GM13977 (cell line): Measurements from ENCODE around the gene RTL10.

Experiments
- DNase-seq: peaks from one replicate; pipeline ENCODE4 v3.0.0; 2012; ENCODE audit warnings: low spot score
- in situ Hi-C: fragments of 300-500 bp; cut with MboI; formaldehyde crosslinking; loops from one replicate; pipeline ENCODE4 v1.12.0; 2022; ENCODE audit warnings: low sequenced_read_pairs, low pct_unique_long_range_greater_than_20kb, mixed read lengths, inconsistent platforms; ENCODE audit not compliant: unreplicated experiment
- TF ChIP-seq, protein P1 (sequence below): IDR thresholded peaks from 2 replicates; pipeline ENCODE4 v1.5.1; 2012; ENCODE audit warnings: mild to moderate bottlenecking, control low read depth; ENCODE audit not compliant: insufficient read depth; ENCODE audit errors: extremely low read depth, missing control alignments

The RTL10 gene

DNA sequence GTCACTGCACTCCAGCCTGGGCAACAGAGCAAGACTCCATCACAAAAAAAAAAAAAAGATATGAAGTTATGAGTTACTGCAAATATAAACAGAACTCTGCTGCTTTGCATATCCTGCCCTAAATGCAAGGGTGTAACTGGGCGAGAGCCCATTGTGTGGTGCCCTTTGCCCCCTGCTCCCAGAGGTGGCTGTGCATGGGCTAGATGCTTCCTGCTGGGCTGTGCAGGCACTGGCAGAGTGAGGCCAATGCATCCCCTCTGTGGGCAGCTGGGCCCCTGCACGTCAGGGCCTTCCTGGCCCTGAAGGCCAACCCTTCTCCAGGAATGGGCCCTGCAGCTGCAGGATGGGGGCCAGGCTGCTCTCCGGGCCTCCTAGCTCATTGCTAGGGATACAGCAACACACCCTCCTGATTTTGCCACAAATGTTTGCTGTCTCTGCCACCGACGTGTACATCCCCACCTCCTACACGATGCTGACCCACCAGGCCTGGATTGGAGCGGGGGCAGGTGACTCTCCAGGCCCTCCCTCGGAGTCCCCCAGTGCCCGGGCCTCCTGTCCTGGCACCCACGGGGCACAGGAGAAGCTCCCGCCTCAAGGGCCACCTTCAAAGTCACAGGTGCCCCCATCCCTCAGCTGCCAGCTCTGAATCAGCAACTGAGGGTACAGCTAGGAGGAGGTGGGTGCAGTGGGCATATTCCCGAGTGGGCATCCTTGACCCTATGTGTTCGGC is 46.2 kb upstream of the RTL10 start:
- no peak for DNase-seq
- TF ChIP-seq, protein P1, sequence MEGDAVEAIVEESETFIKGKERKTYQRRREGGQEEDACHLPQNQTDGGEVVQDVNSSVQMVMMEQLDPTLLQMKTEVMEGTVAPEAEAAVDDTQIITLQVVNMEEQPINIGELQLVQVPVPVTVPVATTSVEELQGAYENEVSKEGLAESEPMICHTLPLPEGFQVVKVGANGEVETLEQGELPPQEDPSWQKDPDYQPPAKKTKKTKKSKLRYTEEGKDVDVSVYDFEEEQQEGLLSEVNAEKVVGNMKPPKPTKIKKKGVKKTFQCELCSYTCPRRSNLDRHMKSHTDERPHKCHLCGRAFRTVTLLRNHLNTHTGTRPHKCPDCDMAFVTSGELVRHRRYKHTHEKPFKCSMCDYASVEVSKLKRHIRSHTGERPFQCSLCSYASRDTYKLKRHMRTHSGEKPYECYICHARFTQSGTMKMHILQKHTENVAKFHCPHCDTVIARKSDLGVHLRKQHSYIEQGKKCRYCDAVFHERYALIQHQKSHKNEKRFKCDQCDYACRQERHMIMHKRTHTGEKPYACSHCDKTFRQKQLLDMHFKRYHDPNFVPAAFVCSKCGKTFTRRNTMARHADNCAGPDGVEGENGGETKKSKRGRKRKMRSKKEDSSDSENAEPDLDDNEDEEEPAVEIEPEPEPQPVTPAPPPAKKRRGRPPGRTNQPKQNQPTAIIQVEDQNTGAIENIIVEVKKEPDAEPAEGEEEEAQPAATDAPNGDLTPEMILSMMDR, result no peak
- in situ Hi-C loops, result no loop called here

DNA sequence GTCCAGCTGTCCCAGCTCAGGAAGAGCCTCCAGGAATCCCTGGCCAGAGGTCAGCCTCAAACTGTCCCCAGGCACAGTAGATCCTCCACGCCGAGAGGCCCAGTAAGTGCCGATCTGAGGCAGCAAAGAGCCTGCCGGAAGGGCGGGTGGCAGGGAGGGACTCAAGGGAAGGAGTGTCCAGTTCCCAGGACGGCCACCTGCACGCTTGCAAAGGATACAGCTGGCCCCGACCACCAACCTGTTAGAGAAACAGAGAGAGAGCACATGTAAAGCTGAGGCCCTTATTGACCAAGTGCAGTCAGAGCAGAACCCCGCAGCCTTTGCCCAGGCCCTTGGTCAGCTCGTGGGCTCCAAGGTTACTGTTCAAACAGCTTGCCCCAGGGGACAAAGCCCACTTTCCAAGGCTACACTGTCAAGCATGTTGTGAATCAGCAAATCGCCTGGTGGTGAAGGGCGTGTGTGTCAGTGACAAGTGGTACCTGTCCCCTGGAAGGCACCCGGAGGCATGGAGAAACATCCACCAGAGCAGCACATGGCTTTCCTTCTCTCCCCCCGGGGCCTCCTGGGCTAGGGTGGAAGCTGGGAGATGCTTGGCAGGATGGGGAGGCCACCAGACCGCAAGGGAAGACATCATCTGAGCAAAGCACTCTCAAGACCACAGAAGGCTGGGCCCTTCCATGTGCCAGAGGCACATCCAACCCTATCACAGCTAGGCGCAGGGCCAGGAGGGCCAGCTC is 44.3 kb upstream of the RTL10 start:
- in situ Hi-C loops, result loop anchor here (10.0 kb wide), 2 partner anchors 94 to 124 kb away; no protein-coding TSS in a partner anchor
- no peak for DNase-seq
- TF ChIP-seq, protein P1, result no peak

DNA sequence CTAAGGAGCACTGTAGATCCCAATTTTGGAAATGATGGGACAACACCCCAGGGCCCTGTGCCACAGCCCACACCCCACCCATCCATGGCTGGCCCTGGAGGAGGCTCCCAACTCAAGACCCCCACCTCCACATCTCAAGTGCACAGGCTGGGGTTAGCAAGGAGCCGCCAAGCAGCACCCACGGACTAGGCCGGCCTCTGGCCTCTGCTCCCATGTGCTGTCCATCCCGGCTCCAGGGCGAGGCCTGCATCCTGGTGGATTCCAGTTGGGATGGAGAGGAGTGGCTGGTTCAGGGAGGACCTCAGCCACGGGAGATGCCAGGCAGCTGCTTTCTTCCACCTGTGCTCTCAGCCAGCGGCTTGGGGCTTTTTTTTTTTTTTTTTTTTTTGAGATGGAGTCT is 43.5 kb upstream of the RTL10 start:
- in situ Hi-C loops, result loop anchor here (10.0 kb wide), 2 partner anchors 93 to 123 kb away; no protein-coding TSS in a partner anchor
- TF ChIP-seq, protein P1, result no peak
- DNase-seq, result no peak

DNA sequence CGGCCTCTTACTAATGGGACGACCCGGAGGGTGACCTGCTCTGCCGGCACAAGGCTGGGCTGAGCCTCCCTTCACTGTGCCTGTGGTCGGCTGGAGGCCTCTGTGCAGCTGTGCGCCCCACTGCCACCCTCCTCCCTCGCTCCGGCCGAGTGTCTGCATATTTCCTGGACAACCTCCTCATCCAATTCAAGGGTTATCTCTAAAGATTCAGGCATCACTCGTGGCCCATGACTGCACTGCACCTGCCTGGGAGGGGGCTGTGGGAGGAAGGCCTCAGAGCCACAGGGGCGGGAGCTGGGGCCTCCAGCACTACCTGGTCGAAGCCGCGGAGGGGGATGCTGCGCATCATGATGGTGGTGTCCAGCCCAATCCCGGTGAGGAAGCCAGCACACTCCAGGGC is 43.1 kb upstream of the RTL10 start:
- in situ Hi-C loops, result loop anchor here (10.0 kb wide), 2 partner anchors 93 to 123 kb away; no protein-coding TSS in a partner anchor
- no peak for DNase-seq
- TF ChIP-seq, protein P1, result no peak

DNA sequence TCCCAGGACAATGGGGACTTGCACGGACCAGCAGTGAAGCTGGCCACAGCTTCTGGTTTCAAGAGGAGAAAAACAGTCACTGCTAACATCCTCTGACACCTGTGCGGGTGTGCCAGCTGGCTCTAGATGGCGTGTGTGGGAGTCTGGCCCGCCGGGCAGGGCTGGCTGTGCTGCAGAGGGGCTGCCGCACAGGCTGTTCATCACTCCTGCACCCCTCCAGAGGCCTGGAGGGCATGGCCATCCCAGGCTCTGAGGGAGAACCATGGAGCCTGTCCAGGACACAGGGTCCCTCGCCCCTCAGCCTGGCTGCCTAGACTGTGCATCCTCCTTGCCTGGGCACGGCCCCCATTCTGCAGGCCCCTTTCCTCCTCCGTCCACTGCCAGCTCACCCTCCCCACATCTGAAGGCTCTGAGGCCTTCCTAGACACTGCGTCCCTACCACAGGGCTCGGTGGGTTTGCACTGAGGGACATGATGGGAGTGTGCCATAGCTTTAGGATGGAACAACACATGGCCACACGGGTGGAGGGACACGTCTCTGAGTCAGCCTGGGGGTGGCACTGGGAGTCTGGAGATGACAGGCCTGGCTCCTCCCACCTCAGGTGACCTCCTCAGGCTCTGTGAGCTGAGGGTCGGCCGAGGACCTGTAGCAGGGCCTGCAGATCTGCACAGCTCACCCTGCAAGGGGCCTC is 42.1 kb upstream of the RTL10 start:
- in situ Hi-C loops, result loop anchor here (10.0 kb wide), 2 partner anchors 92 to 122 kb away; no protein-coding TSS in a partner anchor
- TF ChIP-seq, protein P1, result no peak
- DNase-seq, result no peak

DNA sequence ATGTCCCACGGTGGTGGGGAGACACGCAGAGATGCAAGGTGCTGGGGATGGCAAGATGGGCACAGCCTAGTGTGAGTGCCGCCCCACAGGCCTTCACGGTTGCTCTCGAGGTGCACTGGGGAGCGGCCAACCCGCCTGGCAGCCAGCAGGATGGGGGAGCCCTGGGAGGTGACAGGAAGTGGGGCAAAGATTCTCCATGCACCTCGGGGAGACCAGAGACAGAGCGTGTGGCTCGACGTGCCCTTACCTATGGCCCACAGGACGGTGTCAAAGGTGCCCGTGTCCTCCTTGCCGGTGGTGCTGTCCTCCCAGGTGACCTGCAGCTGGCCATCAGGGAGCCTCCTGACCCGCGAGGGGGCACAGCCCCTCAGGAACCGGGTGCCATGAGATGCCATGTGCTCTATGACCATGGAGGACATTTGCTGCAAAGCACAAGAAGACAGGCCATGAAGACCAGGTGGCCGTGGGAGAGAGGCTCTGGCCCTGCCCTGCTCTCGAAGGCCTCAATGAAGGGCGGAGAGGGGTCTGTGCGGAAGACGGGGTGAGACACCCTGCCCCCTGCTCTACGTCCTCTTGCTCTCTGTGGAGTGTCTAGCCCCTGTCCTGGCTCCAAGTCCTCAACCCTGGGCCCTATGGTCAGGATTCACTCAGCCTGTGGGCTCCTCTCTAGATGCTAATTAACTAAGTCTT is 40.6 kb upstream of the RTL10 start:
- in situ Hi-C loops, result loop anchor here (10.0 kb wide), 2 partner anchors 91 to 121 kb away; no protein-coding TSS in a partner anchor
- no peak for DNase-seq
- TF ChIP-seq, protein P1, result no peak
